ENCODE results near the gene EPB41L2.
A peak's percentile ranks its signal among the peaks of the same experiment; 100 is the strongest.
"Not testable (repeated sequence)": the region's sequence is repeated elsewhere in the genome, so short reads cannot be mapped to it uniquely, and the experiment has no call there.

Gene EPB41L2

GRCh38 chr6:130936933-130937332 lies 126.1 kb downstream of the EPB41L2 start:
- no peak for DNase-seq

- no peak for DNase-seq
Measured at GRCh38 chr6:130935978-130936377, 127.1 kb downstream of the EPB41L2 start.

GRCh38 chr6:130934848-130935585 lies 128.0 kb downstream of the EPB41L2 start:
- no peak for DNase-seq

- no peak for DNase-seq
Measured at GRCh38 chr6:130933712-130934200, 129.3 kb downstream of the EPB41L2 start.

GRCh38 chr6:130932921-130933320 lies 130.1 kb downstream of the EPB41L2 start:
- DNase-seq: no peak

GRCh38 chr6:130932438-130932837 lies 130.6 kb downstream of the EPB41L2 start:
- DNase-seq: no peak

GRCh38 chr6:130931683-130932082 lies 131.4 kb downstream of the EPB41L2 start:
- no peak for DNase-seq

- no peak for DNase-seq
Measured at GRCh38 chr6:130929036-130929678, 133.9 kb downstream of the EPB41L2 start.

GRCh38 chr6:130928158-130928912 lies 134.7 kb downstream of the EPB41L2 start:
- no peak for DNase-seq

- no peak for DNase-seq
Measured at GRCh38 chr6:130927305-130927704, 135.7 kb downstream of the EPB41L2 start.

GRCh38 chr6:130923350-130923749 lies 139.7 kb downstream of the EPB41L2 start:
- no peak for DNase-seq

- DNase-seq: no peak
Measured at GRCh38 chr6:130922922-130923321, 140.1 kb downstream of the EPB41L2 start.

GRCh38 chr6:130920969-130921368 lies 142.1 kb downstream of the EPB41L2 start:
- no peak for DNase-seq

- DNase-seq: no peak
Measured at GRCh38 chr6:130918171-130918570, 144.9 kb downstream of the EPB41L2 start.

- not testable (repeated sequence) for DNase-seq
Measured at GRCh38 chr6:130915606-130916005, 147.4 kb downstream of the EPB41L2 start.

- peak; percentile 35 for DNase-seq
Measured at GRCh38 chr6:130913120-130913519, 149.9 kb downstream of the EPB41L2 start.

GRCh38 chr6:130912434-130912833 lies 150.6 kb downstream of the EPB41L2 start:
- no peak for DNase-seq

- DNase-seq: no peak
Measured at GRCh38 chr6:130908958-130909357, 154.1 kb downstream of the EPB41L2 start.

GRCh38 chr6:130908188-130908587 lies 154.9 kb downstream of the EPB41L2 start:
- no peak for DNase-seq

- no peak for DNase-seq
Measured at GRCh38 chr6:130907687-130908086, 155.4 kb downstream of the EPB41L2 start.

- no peak for DNase-seq
Measured at GRCh38 chr6:130906736-130907381, 156.2 kb downstream of the EPB41L2 start.

GRCh38 chr6:130903602-130904001 lies 159.4 kb downstream of the EPB41L2 start:
- DNase-seq: no peak

GRCh38 chr6:130903007-130903406 lies 160.0 kb downstream of the EPB41L2 start:
- DNase-seq: no peak
